Astrocyte (in vitro differentiated cells and primary cell): ENCODE measurements around the gene FARS2. TPM values are rescaled to one million over a fixed set of nuclear protein-coding genes. Genes with fewer than 3 reads are reported as not detected.
A peak's percentile ranks its signal among the peaks of the same experiment; 100 is the strongest.

Source experiments
- DNase-seq: peaks from one replicate; pipeline ENCODE4 v3.0.0-alpha.2; 2010; ENCODE audit warnings: low read depth
- FAIRE-seq: peaks from 2 replicates; lab custom pipeline; 2011; peaks lifted over from hg19 to GRCh38; lab: Jason Lieb, UNC
- H2AFZ ChIP-seq: 2 replicates; pipeline ENCODE4 v1.6.0; 2012; ENCODE audit warnings: low read depth, low read length, inconsistent platforms
- H3K27ac ChIP-seq: 2 replicates; pipeline ENCODE4 v1.5.1; 2011; ENCODE audit warnings: low read depth, low read length, inconsistent platforms
- H3K27me3 ChIP-seq: 2 replicates; pipeline ENCODE4 v1.6.0; 2011; ENCODE audit warnings: low read length, inconsistent platforms; ENCODE audit not compliant: insufficient read depth
- H3K36me3 ChIP-seq: 2 replicates; pipeline ENCODE4 v1.5.1; 2011; ENCODE audit warnings: low read length, inconsistent platforms; ENCODE audit not compliant: insufficient read depth
- H3K4me1 ChIP-seq: 2 replicates; pipeline ENCODE4 v1.5.1; 2011; ENCODE audit warnings: low read length, inconsistent platforms; ENCODE audit not compliant: insufficient read depth
- H3K4me2 ChIP-seq: 2 replicates; pipeline ENCODE4 v1.6.0; 2012; ENCODE audit warnings: low read length, inconsistent platforms
- H3K4me3 ChIP-seq: 2 replicates; pipeline ENCODE4 v1.5.1; 2011; ENCODE audit warnings: low read depth, mild to moderate bottlenecking, low read length, inconsistent platforms; ENCODE audit not compliant: insufficient read depth
- H3K79me2 ChIP-seq: 2 replicates; pipeline ENCODE4 v1.6.0; 2012; ENCODE audit warnings: mild to moderate bottlenecking, low read length, inconsistent platforms; ENCODE audit not compliant: insufficient read depth
- H3K9ac ChIP-seq: 2 replicates; pipeline ENCODE4 v1.6.0; 2012; ENCODE audit warnings: mild to moderate bottlenecking, low read length, inconsistent platforms
- H3K9me3 ChIP-seq: 2 replicates; pipeline ENCODE4 v1.5.1; 2012; ENCODE audit warnings: low read depth, mild to moderate bottlenecking, low read length, inconsistent platforms; ENCODE audit not compliant: insufficient read depth
- H4K20me1 ChIP-seq: 2 replicates; pipeline ENCODE4 v1.6.0; 2012; ENCODE audit warnings: low read length, inconsistent platforms; ENCODE audit not compliant: insufficient read depth
- H3K27ac Mint-ChIP-seq: one replicate; pipeline ENCODE4 v1.8.0; 2021; ENCODE audit warnings: mild to moderate bottlenecking, mixed read lengths; ENCODE audit not compliant: unreplicated experiment
- H3K27me3 Mint-ChIP-seq: one replicate; pipeline ENCODE4 v1.8.0; 2021; ENCODE audit warnings: low read depth, mixed read lengths; ENCODE audit not compliant: unreplicated experiment
- H3K36me3 Mint-ChIP-seq: one replicate; pipeline ENCODE4 v1.8.0; 2021; ENCODE audit warnings: low read depth, mixed read lengths; ENCODE audit not compliant: unreplicated experiment
- H3K4me1 Mint-ChIP-seq: one replicate; pipeline ENCODE4 v1.8.0; 2021; ENCODE audit warnings: low read depth, mixed read lengths; ENCODE audit not compliant: unreplicated experiment
- H3K4me3 Mint-ChIP-seq: one replicate; pipeline ENCODE4 v1.8.0; 2021; ENCODE audit warnings: mild to moderate bottlenecking, moderate library complexity, mixed read lengths; ENCODE audit not compliant: unreplicated experiment
- H3K9me3 Mint-ChIP-seq: one replicate; pipeline ENCODE4 v1.8.0; 2021; ENCODE audit warnings: mild to moderate bottlenecking, mixed read lengths; ENCODE audit not compliant: unreplicated experiment
- CTCF ChIP-seq: IDR thresholded peaks from 2 replicates; pipeline ENCODE4 v1.5.1; 2011; ENCODE audit warnings: low read depth, mild to moderate bottlenecking, inconsistent platforms, low read length, moderate library complexity; ENCODE audit not compliant: insufficient read depth
- EZH2 ChIP-seq: IDR thresholded peaks from 2 replicates; pipeline ENCODE4 v1.6.1; 2012; ENCODE audit warnings: mild to moderate bottlenecking, low read length, inconsistent platforms; ENCODE audit not compliant: insufficient read depth
- total RNA-seq: library from RNA; stranded (reverse); gene quantifications from 2 replicates; pipeline ENCODE4 v1.2.1, GENCODE V29; 2021

The FARS2 gene
- total RNA-seq, 1 donor from 2014 or later, result 13.3 TPM

DNA sequence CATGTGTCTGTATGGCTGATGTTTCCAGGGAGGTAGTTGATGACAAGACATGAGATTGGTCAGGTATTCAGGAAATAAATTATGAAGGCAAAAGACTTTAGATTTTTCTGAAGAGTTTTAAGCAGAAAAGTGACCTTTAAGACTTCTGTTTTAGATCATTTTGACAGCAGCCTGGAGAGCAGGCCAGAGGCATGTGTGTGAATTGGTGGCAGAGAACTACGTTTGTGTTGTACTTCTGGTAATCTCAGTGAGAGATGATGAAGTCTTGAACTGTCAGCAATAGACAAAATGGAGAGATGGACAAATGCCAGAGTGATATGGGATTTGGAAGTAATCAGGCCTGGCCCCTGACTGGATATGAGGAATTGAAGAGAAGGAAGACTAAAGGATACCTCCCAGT, 30.8 kb downstream of the FARS2 start:
- H3K27me3 Mint-ChIP-seq, result no peaks in the 10 kb centered on the region
- H3K9me3 Mint-ChIP-seq, result no peaks in the 10 kb centered on the region
- H3K4me1 Mint-ChIP-seq, result peaks cover 11% of the 10 kb centered on the region
- Histone ChIP-seq H3K9ac (no peak overlapping the region), H2AFZ (no peak overlapping the region), H3K79me2 (peaks cover 38% of the 10 kb centered on the region), H3K4me1 (peaks cover 7% of the 10 kb centered on the region), H3K4me3 (no peak overlapping the region), H4K20me1 (peaks cover 54% of the 10 kb centered on the region), H3K36me3 (no peaks in the 10 kb centered on the region), H3K4me2 (no peak overlapping the region), H3K27ac (no peak overlapping the region), H3K9me3 (no peaks in the 10 kb centered on the region), H3K27me3 (no peaks in the 10 kb centered on the region)
- no peak for FAIRE-seq
- H3K36me3 Mint-ChIP-seq, result no peaks in the 10 kb centered on the region
- no peak overlapping the region for H3K4me3 Mint-ChIP-seq
- no peak for DNase-seq
- no peak for TF ChIP-seq EZH2
- H3K27ac Mint-ChIP-seq, result peak overlapping the region; percentile 6

- no peaks in the 10 kb centered on the region for H3K9me3 Mint-ChIP-seq
- H3K4me1 Mint-ChIP-seq, result peaks cover 2% of the 10 kb centered on the region
- FAIRE-seq, result no peak
- H3K36me3 Mint-ChIP-seq, result no peaks in the 10 kb centered on the region
- H3K79me2 ChIP-seq, result peaks cover 31% of the 10 kb centered on the region
- H3K9me3 ChIP-seq, result no peaks in the 10 kb centered on the region
- no peak overlapping the region for H3K4me2 ChIP-seq
- H3K27ac ChIP-seq, result no peak overlapping the region
- H3K27me3 Mint-ChIP-seq, result no peaks in the 10 kb centered on the region
- no peak overlapping the region for H2AFZ ChIP-seq
- no peaks in the 10 kb centered on the region for H3K36me3 ChIP-seq
- H3K27ac Mint-ChIP-seq, result no peak overlapping the region
- H3K4me1 ChIP-seq, result no peaks in the 10 kb centered on the region
- H4K20me1 ChIP-seq, result peaks cover 43% of the 10 kb centered on the region
- no peaks in the 10 kb centered on the region for H3K27me3 ChIP-seq
- no peak overlapping the region for H3K9ac ChIP-seq
- TF ChIP-seq CTCF (no peak), EZH2 (no peak)
- no peak overlapping the region for H3K4me3 Mint-ChIP-seq
- no peak overlapping the region for H3K4me3 ChIP-seq
- no peak for DNase-seq
These were observed 32.4 kb downstream of the FARS2 start for GRCh38 chr6:5293692-5294091.

GRCh38 chr6:5294392-5295211, 33.3 kb downstream of the FARS2 start:
- no peak overlapping the region for H3K4me2 ChIP-seq
- Mint-ChIP-seq H3K4me3 (no peak overlapping the region), H3K9me3 (no peaks in the 10 kb centered on the region), H3K27ac (no peak overlapping the region), H3K4me1 (peaks cover 2% of the 10 kb centered on the region), H3K27me3 (no peaks in the 10 kb centered on the region), H3K36me3 (no peaks in the 10 kb centered on the region)
- H3K9me3 ChIP-seq, result no peaks in the 10 kb centered on the region
- no peak overlapping the region for H3K4me3 ChIP-seq
- no peak overlapping the region for H3K27ac ChIP-seq
- no peaks in the 10 kb centered on the region for H3K4me1 ChIP-seq
- H3K36me3 ChIP-seq, result no peaks in the 10 kb centered on the region
- DNase-seq (no peak), FAIRE-seq (no peak)
- H4K20me1 ChIP-seq, result peaks cover 35% of the 10 kb centered on the region
- H3K9ac ChIP-seq, result no peak overlapping the region
- no peak overlapping the region for H2AFZ ChIP-seq
- H3K27me3 ChIP-seq, result no peaks in the 10 kb centered on the region
- TF ChIP-seq CTCF, result no peak
- TF ChIP-seq EZH2, result no peak
- H3K79me2 ChIP-seq, result peaks cover 21% of the 10 kb centered on the region
